ENCODE data around the gene NSD1. TPM values are rescaled to one million over a fixed set of nuclear protein-coding genes. Genes with fewer than 3 reads are reported as not detected.

Gene NSD1, protein sequence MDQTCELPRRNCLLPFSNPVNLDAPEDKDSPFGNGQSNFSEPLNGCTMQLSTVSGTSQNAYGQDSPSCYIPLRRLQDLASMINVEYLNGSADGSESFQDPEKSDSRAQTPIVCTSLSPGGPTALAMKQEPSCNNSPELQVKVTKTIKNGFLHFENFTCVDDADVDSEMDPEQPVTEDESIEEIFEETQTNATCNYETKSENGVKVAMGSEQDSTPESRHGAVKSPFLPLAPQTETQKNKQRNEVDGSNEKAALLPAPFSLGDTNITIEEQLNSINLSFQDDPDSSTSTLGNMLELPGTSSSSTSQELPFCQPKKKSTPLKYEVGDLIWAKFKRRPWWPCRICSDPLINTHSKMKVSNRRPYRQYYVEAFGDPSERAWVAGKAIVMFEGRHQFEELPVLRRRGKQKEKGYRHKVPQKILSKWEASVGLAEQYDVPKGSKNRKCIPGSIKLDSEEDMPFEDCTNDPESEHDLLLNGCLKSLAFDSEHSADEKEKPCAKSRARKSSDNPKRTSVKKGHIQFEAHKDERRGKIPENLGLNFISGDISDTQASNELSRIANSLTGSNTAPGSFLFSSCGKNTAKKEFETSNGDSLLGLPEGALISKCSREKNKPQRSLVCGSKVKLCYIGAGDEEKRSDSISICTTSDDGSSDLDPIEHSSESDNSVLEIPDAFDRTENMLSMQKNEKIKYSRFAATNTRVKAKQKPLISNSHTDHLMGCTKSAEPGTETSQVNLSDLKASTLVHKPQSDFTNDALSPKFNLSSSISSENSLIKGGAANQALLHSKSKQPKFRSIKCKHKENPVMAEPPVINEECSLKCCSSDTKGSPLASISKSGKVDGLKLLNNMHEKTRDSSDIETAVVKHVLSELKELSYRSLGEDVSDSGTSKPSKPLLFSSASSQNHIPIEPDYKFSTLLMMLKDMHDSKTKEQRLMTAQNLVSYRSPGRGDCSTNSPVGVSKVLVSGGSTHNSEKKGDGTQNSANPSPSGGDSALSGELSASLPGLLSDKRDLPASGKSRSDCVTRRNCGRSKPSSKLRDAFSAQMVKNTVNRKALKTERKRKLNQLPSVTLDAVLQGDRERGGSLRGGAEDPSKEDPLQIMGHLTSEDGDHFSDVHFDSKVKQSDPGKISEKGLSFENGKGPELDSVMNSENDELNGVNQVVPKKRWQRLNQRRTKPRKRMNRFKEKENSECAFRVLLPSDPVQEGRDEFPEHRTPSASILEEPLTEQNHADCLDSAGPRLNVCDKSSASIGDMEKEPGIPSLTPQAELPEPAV (N-terminal part only)
- 13.2 and 18.0 TPM in 2 replicates for total RNA-seq

DNA sequence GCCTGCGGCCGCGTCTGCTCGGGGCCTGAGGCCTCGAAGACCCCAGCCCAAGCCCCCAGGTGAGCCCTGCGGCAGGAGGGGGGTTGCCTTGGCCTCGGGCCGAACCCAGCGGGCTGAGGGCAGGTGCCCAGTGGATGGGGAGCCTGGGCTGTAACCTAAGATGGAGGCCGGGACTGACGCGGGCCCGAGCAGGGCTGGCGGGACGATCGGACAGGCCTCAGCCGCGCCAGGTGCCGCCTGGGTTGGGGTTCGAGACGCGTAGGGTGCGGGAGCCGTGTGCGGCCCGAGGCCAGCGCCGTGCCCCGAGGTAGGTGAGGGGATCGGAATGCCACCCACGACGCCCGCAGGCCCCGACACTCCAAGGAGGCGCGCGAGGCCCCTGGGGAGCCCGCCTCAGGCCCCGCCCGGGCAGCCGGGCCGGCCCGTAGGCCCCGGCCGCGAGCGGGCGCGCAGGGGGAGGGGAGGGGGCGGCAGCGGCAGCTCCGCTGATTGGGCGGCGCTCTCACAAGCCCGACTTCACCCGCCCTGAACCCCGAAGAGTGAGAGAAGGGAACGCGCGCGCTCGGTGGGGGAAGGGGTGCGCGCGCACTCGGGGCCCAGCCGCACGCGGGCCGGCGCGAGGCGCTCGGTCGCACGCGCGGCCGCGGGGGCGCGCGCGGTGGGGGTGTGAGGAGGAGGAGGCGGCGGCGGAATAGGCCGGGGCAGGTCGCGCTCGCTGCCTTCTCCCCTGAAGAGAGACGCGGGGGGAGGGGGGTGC is at the start of gene NSD1:
NSD1 (plus strand) TSS at position 678 of the 757 bp plus-strand sequence. CDS start 1,331 bp downstream, outside the sequence.

DNA sequence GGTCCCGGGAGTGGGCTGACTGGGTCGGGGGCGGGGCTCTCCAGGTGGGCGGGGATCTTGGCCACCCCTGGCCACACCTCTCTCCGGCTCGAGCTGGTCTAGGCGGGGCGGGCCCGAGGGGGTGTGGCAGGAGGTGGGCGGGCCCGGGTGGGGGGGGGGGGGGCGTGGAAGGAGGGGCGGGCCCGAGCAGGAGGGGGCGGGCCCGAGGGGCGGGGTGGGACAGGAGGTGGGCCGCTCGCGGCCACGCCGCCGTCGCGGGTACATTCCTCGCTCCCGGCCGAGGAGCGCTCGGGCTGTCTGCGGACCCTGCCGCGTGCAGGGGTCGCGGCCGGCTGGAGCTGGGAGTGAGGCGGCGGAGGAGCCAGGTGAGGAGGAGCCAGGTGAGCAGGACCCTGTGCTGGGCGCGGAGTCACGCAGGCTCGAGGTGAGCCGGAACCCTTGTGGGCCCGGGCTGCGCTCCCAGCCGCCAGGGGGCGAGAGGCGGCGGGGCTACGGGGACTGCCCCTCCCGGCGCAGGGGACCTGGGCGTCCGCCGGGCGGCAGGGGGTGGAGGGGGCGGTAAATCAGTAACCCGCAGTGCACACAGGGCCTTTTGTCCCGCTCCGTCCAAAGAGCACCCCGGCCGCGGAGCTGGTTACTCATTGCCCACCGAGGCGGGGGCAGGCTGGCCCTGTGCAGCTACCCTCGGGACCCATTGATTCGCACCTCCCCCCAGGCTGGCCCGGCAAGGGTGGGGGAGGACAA is 46.7 kb upstream of the NSD1 start, which contains the start of gene FGFR4:
FGFR4 (plus strand) TSS at position 262 of the 744 bp plus-strand sequence. CDS start 2,688 bp downstream, outside the sequence.

DNA sequence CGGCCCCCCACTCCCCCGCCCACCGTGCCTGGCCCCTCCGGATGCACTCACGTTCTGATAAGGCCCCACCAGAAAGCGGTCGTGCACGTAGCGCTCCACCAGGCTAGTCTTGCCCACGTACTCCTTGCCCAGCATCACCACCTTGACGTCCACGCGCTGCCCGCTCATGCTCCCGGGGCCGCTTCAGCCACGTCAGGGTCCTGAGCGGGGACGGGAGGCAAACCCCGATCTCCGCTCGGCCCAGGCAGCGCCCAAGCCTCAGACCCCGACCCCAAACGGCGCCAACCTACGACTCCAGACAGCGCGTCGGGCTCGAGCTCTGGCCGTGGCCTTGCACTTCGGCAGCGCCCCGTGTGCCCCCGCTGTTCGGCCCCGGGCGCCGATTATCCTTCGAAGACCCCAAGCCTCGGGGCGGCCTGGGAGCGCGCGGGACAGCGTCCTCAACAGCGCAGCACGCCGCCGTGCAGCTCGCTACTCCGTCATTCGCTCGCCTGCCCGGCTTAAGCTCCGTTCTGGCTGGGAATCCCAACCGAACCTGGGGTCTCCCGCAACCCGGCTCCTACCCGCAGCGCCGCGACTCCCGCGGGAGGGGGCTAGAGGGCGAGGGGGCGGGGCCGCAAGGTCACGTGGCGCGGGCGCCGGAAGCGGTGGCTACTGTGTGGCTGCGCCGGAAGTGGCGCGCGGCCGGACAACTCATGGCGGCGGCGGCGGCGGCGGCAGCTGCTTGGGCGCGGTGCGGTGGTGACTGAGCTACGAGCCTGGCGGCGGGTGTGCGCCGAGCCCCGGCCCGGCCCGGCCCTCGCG is 169.8 kb downstream of the NSD1 start, which contains the start of the genes PRELID1 and RAB24:
PRELID1 (plus strand) TSS at position 679 of the 804 bp plus-strand sequence. CDS start 187 bp downstream, outside the sequence.
RAB24 (minus strand) TSS at position 599 of the 804 bp plus-strand sequence; CDS start at position 168, 431 bp downstream.

DNA sequence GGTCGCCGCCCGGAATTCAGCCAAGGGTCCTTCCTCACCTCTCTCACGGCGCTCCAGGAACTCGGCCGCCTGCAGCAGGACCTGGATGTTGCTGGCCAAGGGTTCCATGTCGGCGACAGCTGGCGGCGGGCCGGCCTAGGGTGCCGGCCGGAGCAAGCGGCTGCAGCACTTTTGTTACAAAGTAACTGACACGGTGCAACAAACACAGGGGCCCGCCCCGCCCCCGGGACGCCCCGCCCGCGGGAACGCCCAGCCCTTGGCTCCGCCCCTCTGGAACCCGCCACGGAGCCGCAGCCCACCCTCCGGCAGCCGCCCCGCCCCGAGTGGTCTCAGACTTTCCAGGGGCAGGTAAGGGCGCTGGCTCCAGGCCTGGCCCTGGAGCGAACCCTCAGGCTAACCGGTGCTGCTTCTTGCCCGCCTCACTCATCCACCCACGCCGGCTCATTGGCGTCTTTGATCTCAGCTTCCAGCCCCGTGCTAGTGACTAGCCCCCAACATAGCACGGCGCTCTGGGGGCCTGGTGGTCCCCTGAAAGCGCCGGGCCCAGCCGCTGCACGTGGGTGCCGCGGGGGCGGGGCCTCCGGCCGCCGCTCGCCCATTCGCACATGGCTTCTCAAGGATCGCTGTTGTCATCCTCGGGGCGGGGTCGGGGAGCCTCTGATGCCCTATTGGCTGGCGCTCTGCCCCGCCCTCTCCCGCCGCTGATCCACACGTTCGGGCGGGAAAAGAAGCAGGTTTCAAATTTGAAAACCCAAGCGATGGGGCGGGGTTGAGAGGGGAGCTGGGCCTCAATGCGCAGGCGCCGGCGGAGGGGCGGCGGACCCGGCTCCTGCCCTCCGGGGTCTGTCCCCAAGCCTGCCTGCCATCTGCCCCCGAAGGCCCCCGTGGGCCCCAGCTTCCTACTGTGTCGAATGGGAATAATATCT is 178.4 kb downstream of the NSD1 start, which contains the start of gene MXD3:
MXD3 (minus strand) TSS at position 176 of the 926 bp plus-strand sequence; CDS start at position 108, 68 bp downstream.

Other genes starting within 250 kb of the NSD1 start
- not detected in 2 replicates for gene HK3, start 234.4 kb upstream of the NSD1 start, total RNA-seq
- gene UIMC1, start 127.0 kb upstream of the NSD1 start, total RNA-seq = 15.0 and 16.9 TPM in 2 replicates
- 9.1 and 10.9 TPM in 2 replicates for gene ZNF346, start 111.1 kb upstream of the NSD1 start, total RNA-seq
- 6.3 and 17.4 TPM in 2 replicates for gene FGFR4, start 46.9 kb upstream of the NSD1 start, total RNA-seq
- 44.0 and 47.7 TPM in 2 replicates for gene RAB24, start 169.9 kb downstream of the NSD1 start, total RNA-seq
- 57.3 and 63.5 TPM in 2 replicates for gene PRELID1, start 170.0 kb downstream of the NSD1 start, total RNA-seq
- 10.5 and 16.7 TPM in 2 replicates for gene MXD3, start 178.1 kb downstream of the NSD1 start, total RNA-seq
- gene LMAN2, start 217.9 kb downstream of the NSD1 start, total RNA-seq = 302 and 370 TPM in 2 replicates
- gene RGS14, start 224.2 kb downstream of the NSD1 start, total RNA-seq = 9.9 and 34.2 TPM in 2 replicates

Data from cardiac ventricle fibroblast (primary cell).